PC-9 (cell line): ENCODE data around the gene CLNK. TPM values are rescaled to one million over a fixed set of nuclear protein-coding genes. Genes with fewer than 3 reads are reported as not detected.

Experiments used
- BruUV-seq: library from RNA; stranded (reverse); fragments of 400-500 nt; replicated peaks from 2 replicates; lab custom pipeline; 2021; lab: Mats Ljungman, UMichigan
- CTCF ChIA-PET: fragments of 300-600 bp; sonication (Branson Sonifier 250); formaldehyde crosslinking; loops from one replicate; lab custom pipeline; 2022; ENCODE audit warnings: antibody characterized with exemption; lab: Charles Lee
- POLR2A ChIA-PET: fragments of 300-600 bp; sonication (Branson Sonifier 250); formaldehyde crosslinking; loops from one replicate; lab custom pipeline; 2022; ENCODE audit warnings: antibody characterized with exemption; ENCODE audit not compliant: unreplicated experiment; lab: Charles Lee
- DNase-seq, 2 experiments: peaks; one replicate each; pipeline versions ENCODE4 v3.0.0 to v3.0.0-alpha.2; 2015 to 2022; ENCODE audit warnings: mixed read lengths in 1 of 2
- H2AFZ ChIP-seq: fragments of 200-600 bp; sonication (generic); 2 replicates; pipeline ENCODE4 v1.8.1; 2017; ENCODE audit warnings: antibody characterized with exemption
- H3F3A ChIP-seq: fragments of 200-600 bp; sonication (generic); 2 replicates; pipeline ENCODE4 v1.8.1; 2017; ENCODE audit warnings: antibody characterized with exemption, mild to moderate bottlenecking, low read depth; ENCODE audit not compliant: insufficient read depth
- H3K27ac ChIP-seq: fragments of 200-600 bp; sonication (generic); 2 replicates; pipeline ENCODE4 v1.6.1; 2016; ENCODE audit warnings: mixed run types
- H3K27me3 ChIP-seq: fragments of 200-600 bp; sonication (generic); 2 replicates; pipeline ENCODE4 v1.6.1; 2016; ENCODE audit warnings: low read depth, mixed run types; ENCODE audit not compliant: insufficient read depth
- H3K36me3 ChIP-seq: fragments of 200-600 bp; sonication (generic); 2 replicates; pipeline ENCODE4 v1.6.1; 2016; ENCODE audit warnings: low read depth, mixed run types
- H3K4me1 ChIP-seq: fragments of 200-600 bp; sonication (generic); replicated peaks from 2 replicates; pipeline ENCODE4 v1.6.1; 2016; ENCODE audit warnings: mixed run types; ENCODE audit not compliant: insufficient read depth
- H3K4me2 ChIP-seq: fragments of 200-600 bp; sonication (generic); 2 replicates; pipeline ENCODE4 v1.6.1; 2017; ENCODE audit warnings: mixed run types
- H3K4me3 ChIP-seq: fragments of 200-600 bp; sonication (generic); 2 replicates; pipeline ENCODE4 v1.6.1; 2016; ENCODE audit warnings: mixed run types
- H3K79me2 ChIP-seq: fragments of 200-600 bp; sonication (generic); 2 replicates; pipeline ENCODE4 v1.6.1; 2017; ENCODE audit warnings: low read depth, mixed run types
- H3K9me2 ChIP-seq: fragments of 200-600 bp; sonication (generic); 2 replicates; pipeline ENCODE4 v1.8.1; 2017; ENCODE audit warnings: mild to moderate bottlenecking; ENCODE audit not compliant: insufficient read depth
- H3K9me3 ChIP-seq: fragments of 200-600 bp; sonication (generic); 2 replicates; pipeline ENCODE4 v1.8.1; 2016; ENCODE audit warnings: low read depth; ENCODE audit not compliant: insufficient read depth
- H4K20me1 ChIP-seq: fragments of 200-600 bp; sonication (generic); 2 replicates; pipeline ENCODE4 v1.8.1; 2017; ENCODE audit not compliant: insufficient read depth
- EZH2 ChIP-seq: fragments of 200-600 bp; sonication (generic); IDR thresholded peaks from 2 replicates; pipeline ENCODE4 v1.8.0; 2017; ENCODE audit warnings: antibody characterized with exemption, low read depth
- intact Hi-C: fragments of 100-400 bp; cut with micrococcal nuclease; formaldehyde crosslinking; loops from one replicate; pipeline ENCODE4 v1.10.0; 2022; ENCODE audit not compliant: unreplicated experiment
- total RNA-seq: library from RNA; stranded (reverse); gene quantifications from 2 replicates; pipeline ENCODE4 v1.2.3, GENCODE V29; 2021
- TF ChIP-seq, protein P1 (sequence below): fragments of 200-600 bp; sonication (generic); conservative IDR thresholded peaks from 2 replicates; pipeline ENCODE4 v1.6.1; 2017; ENCODE audit warnings: mixed run types, antibody characterized with exemption, mild to moderate bottlenecking, moderate library complexity

Gene CLNK
- total RNA-seq, 1 experiment from 2014 or later = not detected

DNA sequence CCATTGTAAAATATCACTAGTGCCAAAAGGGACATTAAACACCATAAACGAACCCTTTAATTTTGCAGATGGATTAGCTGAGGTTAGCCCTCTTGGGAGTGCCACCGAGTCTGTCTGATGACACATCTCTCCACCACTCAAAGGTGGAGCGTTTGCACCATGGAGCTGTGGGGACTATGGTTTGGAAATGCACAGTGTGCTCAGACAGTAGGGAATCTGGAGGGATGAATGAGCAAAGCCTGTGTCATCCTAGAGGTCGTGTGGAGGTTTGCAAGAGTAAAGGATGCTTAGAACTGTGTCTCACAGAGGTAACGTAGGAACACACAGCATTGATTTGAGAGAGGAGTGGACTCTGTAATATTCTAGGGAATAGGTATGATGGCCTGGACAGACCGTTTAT, 93.7 kb downstream of the CLNK start:
- Histone ChIP-seq H3K9me3 (no peaks in the 10 kb centered on the region), H3K27ac (no peak overlapping the region), H3K79me2 (no peaks in the 10 kb centered on the region), H3K4me3 (no peak overlapping the region), H3K36me3 (no peaks in the 10 kb centered on the region), H3K4me2 (no peak overlapping the region), H3K9me2 (no peaks in the 10 kb centered on the region), H2AFZ (no peak overlapping the region), H3K4me1 (no peaks in the 10 kb centered on the region), H4K20me1 (no peaks in the 10 kb centered on the region), H3F3A (no peaks in the 10 kb centered on the region), H3K27me3 (no peaks in the 10 kb centered on the region)
- TF ChIP-seq, protein P1, sequence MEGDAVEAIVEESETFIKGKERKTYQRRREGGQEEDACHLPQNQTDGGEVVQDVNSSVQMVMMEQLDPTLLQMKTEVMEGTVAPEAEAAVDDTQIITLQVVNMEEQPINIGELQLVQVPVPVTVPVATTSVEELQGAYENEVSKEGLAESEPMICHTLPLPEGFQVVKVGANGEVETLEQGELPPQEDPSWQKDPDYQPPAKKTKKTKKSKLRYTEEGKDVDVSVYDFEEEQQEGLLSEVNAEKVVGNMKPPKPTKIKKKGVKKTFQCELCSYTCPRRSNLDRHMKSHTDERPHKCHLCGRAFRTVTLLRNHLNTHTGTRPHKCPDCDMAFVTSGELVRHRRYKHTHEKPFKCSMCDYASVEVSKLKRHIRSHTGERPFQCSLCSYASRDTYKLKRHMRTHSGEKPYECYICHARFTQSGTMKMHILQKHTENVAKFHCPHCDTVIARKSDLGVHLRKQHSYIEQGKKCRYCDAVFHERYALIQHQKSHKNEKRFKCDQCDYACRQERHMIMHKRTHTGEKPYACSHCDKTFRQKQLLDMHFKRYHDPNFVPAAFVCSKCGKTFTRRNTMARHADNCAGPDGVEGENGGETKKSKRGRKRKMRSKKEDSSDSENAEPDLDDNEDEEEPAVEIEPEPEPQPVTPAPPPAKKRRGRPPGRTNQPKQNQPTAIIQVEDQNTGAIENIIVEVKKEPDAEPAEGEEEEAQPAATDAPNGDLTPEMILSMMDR = no peak
- no peak for TF ChIP-seq EZH2
- ChIA-PET CTCF (no interaction called here), POLR2A (no interaction called here)
- intact Hi-C loops = no loop called here
- DNase-seq = no peak
- BruUV-seq = no TSS peak

DNA sequence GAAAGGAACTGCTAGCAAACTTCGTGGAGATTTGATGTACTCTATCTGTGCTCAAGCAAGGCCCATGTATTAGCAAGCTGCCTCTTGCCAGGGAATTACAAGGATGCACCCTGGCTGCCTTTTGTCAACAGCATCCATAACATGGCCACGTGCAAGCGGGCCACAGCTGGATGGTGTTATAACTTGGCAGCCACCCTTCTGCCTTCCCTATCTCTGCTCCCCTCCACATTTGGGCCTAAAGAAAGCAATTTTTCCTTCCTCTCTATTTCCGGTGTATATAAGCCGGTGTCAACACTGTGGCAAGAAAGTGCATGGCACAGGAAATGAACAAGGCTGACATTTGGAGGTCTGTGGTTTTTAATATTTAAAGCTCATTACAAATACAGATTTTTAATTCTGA, 94.8 kb downstream of the CLNK start:
- Histone ChIP-seq H3F3A (no peaks in the 10 kb centered on the region), H3K79me2 (no peaks in the 10 kb centered on the region), H3K9me3 (no peaks in the 10 kb centered on the region), H3K27ac (no peak overlapping the region), H3K4me3 (no peak overlapping the region), H3K36me3 (no peaks in the 10 kb centered on the region), H3K27me3 (no peaks in the 10 kb centered on the region), H2AFZ (no peak overlapping the region), H3K4me1 (no peaks in the 10 kb centered on the region), H3K4me2 (no peak overlapping the region), H4K20me1 (no peaks in the 10 kb centered on the region), H3K9me2 (no peaks in the 10 kb centered on the region)
- intact Hi-C loops = no loop called here
- no TSS peak for BruUV-seq
- POLR2A ChIA-PET = no interaction called here
- CTCF ChIA-PET = no interaction called here
- DNase-seq = no peak
- TF ChIP-seq, protein P1 = no peak
- TF ChIP-seq EZH2 = no peak

DNA sequence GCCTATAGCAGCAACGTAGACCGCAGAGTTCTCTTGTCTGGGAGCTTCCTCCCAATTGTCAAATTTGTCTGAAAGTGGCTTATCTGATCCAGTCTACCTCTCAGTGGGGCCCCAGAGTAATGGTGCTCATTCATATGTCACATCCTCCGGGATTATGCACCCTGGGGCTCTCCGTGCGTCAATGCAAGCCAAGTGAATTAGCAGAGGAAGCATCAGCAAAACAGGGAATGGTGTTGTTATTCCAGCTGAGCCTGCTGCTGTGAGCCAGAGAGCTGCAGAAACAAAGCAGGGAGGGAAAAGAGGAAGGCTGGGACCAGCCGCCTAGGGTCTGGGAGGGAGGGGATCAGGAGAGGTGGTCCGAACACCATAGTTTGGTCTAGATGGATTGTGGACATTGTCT, 95.2 kb downstream of the CLNK start:
- no peaks in the 10 kb centered on the region for H3K27me3 ChIP-seq
- H3K4me2 ChIP-seq = no peak overlapping the region
- no peaks in the 10 kb centered on the region for H4K20me1 ChIP-seq
- H3K27ac ChIP-seq = no peak overlapping the region
- H3F3A ChIP-seq = no peaks in the 10 kb centered on the region
- BruUV-seq = no TSS peak
- intact Hi-C loops = no loop called here
- no peak overlapping the region for H2AFZ ChIP-seq
- ChIA-PET POLR2A (no interaction called here), CTCF (no interaction called here)
- no peaks in the 10 kb centered on the region for H3K4me1 ChIP-seq
- no peak overlapping the region for H3K4me3 ChIP-seq
- TF ChIP-seq, protein P1 = no peak
- TF ChIP-seq EZH2 = no peak
- H3K79me2 ChIP-seq = no peaks in the 10 kb centered on the region
- DNase-seq = no peak
- H3K36me3 ChIP-seq = no peaks in the 10 kb centered on the region
- H3K9me3 ChIP-seq = no peaks in the 10 kb centered on the region
- H3K9me2 ChIP-seq = no peaks in the 10 kb centered on the region
